ENCODE measurements around the gene CNP. TPM values are rescaled to one million over a fixed set of nuclear protein-coding genes. Genes with fewer than 3 reads are reported as not detected.
"Not testable (repeated sequence)": the region's sequence is repeated elsewhere in the genome, so short reads cannot be mapped to it uniquely, and the experiment has no call there.

The CNP gene
- total and polyA plus RNA-seq, 7 donors, result 17.6 to 26.8 (median 21.8) TPM

DNA sequence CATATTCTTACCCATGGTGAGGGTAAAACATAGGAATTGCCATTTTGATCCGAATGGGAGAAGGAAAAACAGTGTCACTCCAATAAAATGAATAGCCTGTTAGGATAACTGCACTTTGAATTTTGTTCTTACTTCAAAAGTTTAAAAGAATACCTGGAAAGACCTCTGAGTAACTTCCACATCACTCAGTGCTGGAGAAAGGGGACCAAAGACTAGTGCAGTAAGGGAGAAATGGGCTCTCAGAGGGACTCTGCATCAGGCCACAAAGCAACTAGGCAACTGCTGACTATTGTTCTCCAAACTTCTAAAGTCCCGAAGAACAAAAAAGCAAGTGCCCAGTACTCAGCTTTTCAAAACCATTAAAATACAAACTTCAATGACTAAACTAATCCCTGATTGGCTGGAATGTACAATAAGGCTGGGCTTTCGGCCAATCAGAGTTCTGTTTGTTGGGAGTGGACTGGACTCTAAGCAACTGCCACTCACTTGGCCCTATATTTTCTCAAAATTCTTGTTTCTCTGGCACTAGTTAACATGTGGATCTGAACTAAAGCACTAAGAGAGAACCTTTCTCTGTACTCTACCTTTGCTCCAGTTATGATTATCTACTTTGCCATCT, 44.4 kb downstream of the CNP start:
- ATAC-seq, result no peak
- Histone ChIP-seq H3K4me1 (peaks cover 69% of the 10 kb centered on the region), H3K27ac (no peak overlapping the region), H3K27me3 (ENCODE audit: insufficient read depth in 3 of 3, low read length in 2 of 3) (no peaks in the 10 kb centered on the region), H3K9me3 (no peaks in the 10 kb centered on the region), H3K36me3 (ENCODE audit: insufficient read depth in 1 of 2, low read depth in 1 of 2) (peaks cover 0 to 12% of the 10 kb centered on the region in 2 donors), H3K4me3 (no peak overlapping the region)
- intact Hi-C loops (cut with DNase I), result loop anchor here in 1 of 2 donors (5.0 kb wide), 1 partner anchor 34 kb away; no protein-coding TSS in a partner anchor
- TF ChIP-seq CTCF (IDR thresholded peaks at IDR 0.05), result no peak
- WGBS, 3 donors, result 88 to 93% (median 91%) methylated on average over 3 of the region's 3 CpGs
- no peak for DNase-seq

DNA sequence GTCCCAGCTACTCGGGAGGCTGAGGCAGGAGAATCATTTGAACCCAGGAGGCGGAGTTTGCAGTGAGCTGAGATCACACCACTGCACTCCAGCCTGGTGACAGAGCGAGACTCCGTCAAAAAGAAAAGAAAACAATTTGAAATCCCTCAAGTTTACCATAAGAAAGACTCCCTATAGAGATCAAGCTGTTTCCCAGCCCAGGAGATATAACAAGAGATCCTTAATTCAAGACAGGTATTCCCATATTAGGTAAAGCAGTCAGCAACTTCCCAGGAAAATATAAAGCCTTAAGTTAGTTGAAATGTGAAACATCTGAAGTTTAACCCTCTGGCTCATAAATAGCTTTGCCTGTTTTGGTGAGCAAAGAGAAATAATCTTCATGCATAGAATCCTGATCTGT, 45.8 kb downstream of the CNP start:
- peaks cover 0 to 12% of the 10 kb centered on the region in 2 donors for H3K36me3 ChIP-seq (ENCODE audit: insufficient read depth in 1 of 2, low read depth in 1 of 2)
- not testable (repeated sequence) for ATAC-seq; H3K4me3 ChIP-seq; H3K27me3 ChIP-seq (ENCODE audit: insufficient read depth in 3 of 3, low read length in 2 of 3); DNase-seq; H3K9me3 ChIP-seq
- H3K4me1 ChIP-seq, result peaks cover 65% of the 10 kb centered on the region
- intact Hi-C loops (cut with DNase I), result loop anchor here in 1 of 2 donors (5.0 kb wide), 1 partner anchor 35 kb away; no protein-coding TSS in a partner anchor
- peak overlapping the region; percentile 62 for H3K27ac ChIP-seq
- WGBS, 3 donors, result 78 to 81% (median 79%) methylated on average over 4 of the region's 4 CpGs

- ATAC-seq; H3K4me3 ChIP-seq; H3K9me3 ChIP-seq; DNase-seq; H3K27me3 ChIP-seq (ENCODE audit: insufficient read depth in 3 of 3, low read length in 2 of 3): not testable (repeated sequence)
- H3K36me3 ChIP-seq (ENCODE audit: insufficient read depth in 1 of 2, low read depth in 1 of 2), result peaks cover 0 to 12% of the 10 kb centered on the region in 2 donors
- H3K4me1 ChIP-seq, result peaks cover 68% of the 10 kb centered on the region
- intact Hi-C loops (cut with DNase I), result loop anchor here in 1 of 2 donors (5.0 kb wide), 1 partner anchor 36 kb away; no protein-coding TSS in a partner anchor
- peak overlapping the region; percentile 62 for H3K27ac ChIP-seq
- WGBS, 3 donors, result 78 to 89% (median 78%) methylated on average over 12 of the region's 12 CpGs
These were observed 47.1 kb downstream of the CNP start for GRCh38 chr17:42013740-42014139.

GRCh38 chr17:42016411-42016831, 49.8 kb downstream of the CNP start:
- H3K4me3 ChIP-seq, result peak overlapping the region; percentile 95
- peaks cover 52% of the 10 kb centered on the region for H3K4me1 ChIP-seq
- H3K27me3 ChIP-seq (ENCODE audit: insufficient read depth in 3 of 3, low read length in 2 of 3), result no peaks in the 10 kb centered on the region
- no peak for TF ChIP-seq CTCF (IDR thresholded peaks at IDR 0.05)
- ATAC-seq, result peak in 2 of 4 donors; percentile 11
- peaks cover under 1 to 1% of the 10 kb centered on the region in 2 donors for H3K36me3 ChIP-seq (ENCODE audit: insufficient read depth in 1 of 2, low read depth in 1 of 2)
- DNase-seq, result no peak
- peak overlapping the region; percentile 95 for H3K27ac ChIP-seq
- intact Hi-C loops (cut with DNase I), result loop anchor here (2.0 to 5.0 kb wide), 2 partner anchors 49 to 50 kb away; partner anchors contain the start of gene CNP (in 2 of the 2)
- WGBS, 3 donors, result 2 to 5% (median 4%) methylated on average over 12 of the region's 12 CpGs
- no peaks in the 10 kb centered on the region for H3K9me3 ChIP-seq

DNA sequence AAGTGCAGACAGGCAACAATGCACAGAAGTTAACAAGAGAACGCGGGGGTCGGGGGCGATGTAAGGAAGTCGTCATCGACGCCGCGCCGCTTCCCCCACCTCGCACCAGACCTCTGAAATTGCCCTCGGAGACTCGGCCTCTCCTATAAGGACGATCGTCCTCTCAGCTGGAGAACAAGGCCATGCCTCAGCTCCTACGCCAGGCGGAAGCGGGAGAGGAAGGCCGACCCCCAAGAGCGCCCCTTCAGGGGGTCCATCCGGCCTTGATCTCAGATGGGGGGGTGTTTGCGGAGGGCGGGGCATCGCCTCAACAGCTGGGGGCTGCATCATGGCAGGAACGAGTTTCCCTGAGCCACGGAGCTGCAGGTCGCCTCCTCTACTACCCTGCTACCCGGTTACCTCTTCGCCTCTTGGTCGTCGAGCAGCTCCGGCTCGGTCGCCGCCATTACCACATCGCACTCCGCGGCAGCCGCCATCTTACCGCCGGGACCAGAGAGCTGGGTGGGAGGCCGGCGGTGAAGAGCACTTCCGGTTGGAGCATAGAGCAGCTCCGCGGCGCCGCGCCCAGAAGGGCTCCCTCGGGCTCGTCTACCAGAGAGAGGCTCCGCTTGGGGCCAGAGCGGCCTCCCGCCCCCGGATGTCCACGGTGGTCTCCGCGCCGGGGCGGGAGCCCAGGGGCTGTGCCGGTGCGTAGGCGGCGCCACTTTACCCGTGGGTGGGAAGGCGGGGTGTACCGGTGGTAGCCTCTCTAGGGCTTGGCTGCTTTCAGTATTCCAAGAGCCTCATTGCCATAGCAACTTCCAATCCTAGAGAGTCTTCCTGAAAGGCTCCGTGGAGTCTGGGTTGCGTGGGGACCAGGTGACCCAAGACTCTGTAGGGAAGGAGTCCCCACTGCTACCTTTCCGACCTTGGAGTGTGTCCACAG, 50.6 kb downstream of the CNP start, which contains the start of gene DNAJC7:
Gene DNAJC7, minus strand, starts transcription at position 499 of the 925 bp plus-strand sequence. Its CDS starts 23 bp downstream, at position 476.
- intact Hi-C loops (cut with DNase I), result loop anchor here (2.0 to 5.0 kb wide), 2 partner anchors 50 kb away; partner anchors contain the start of gene CNP (in 2 of the 2)
- peaks cover 52% of the 10 kb centered on the region for H3K4me1 ChIP-seq
- WGBS, 3 donors, result 0 to 1% (median 0%) methylated on average over 61 to 70 of the region's 70 CpGs

More for the DNA sequence above, 50.6 kb downstream of the CNP start, which contains the start of gene DNAJC7:
- H3K36me3 ChIP-seq (ENCODE audit: insufficient read depth in 1 of 2, low read depth in 1 of 2), result peaks cover 5 to 9% of the 10 kb centered on the region in 2 donors
- H3K9me3 ChIP-seq, result no peaks in the 10 kb centered on the region
- H3K27ac ChIP-seq, result peak within 1 kb of the TSS; percentile 95
- ATAC-seq (peak; percentile 93 to 94 (median 93)), DNase-seq (peak; percentile 92 to 97)
- peak within 1 kb of the TSS; percentile 95 for H3K4me3 ChIP-seq
- TF ChIP-seq CTCF (IDR thresholded peaks at IDR 0.05), result no peak
- no peaks in the 10 kb centered on the region for H3K27me3 ChIP-seq (ENCODE audit: insufficient read depth in 3 of 3, low read length in 2 of 3)

Data from psoas muscle (tissue), 8 donors.